IPS DF 6.9 (cell line): Measurements from ENCODE around the gene TRPV2.

Source experiments
- DNase-seq: peaks from one replicate; pipeline ENCODE4 v3.0.0-alpha.2; 2013; ENCODE audit warnings: low read depth, low spot score
- H3K27ac ChIP-seq: one replicate; pipeline ENCODE4 v1.5.1; 2013; ENCODE audit warnings: low read length, control low read depth
- H3K27me3 ChIP-seq: 2 replicates; pipeline ENCODE4 v1.6.1; 2013; ENCODE audit warnings: mild to moderate bottlenecking, low read length; ENCODE audit not compliant: control insufficient read depth, insufficient read depth
- H3K36me3 ChIP-seq: 2 replicates; pipeline ENCODE4 v1.6.1; 2013; ENCODE audit warnings: low read length; ENCODE audit not compliant: control insufficient read depth, insufficient read depth
- H3K4me1 ChIP-seq: 2 replicates; pipeline ENCODE4 v1.6.1; 2013; ENCODE audit warnings: low read length; ENCODE audit not compliant: control insufficient read depth, insufficient read depth
- H3K4me3 ChIP-seq: 2 replicates; pipeline ENCODE4 v1.5.1; 2013; ENCODE audit warnings: mild to moderate bottlenecking, low read length
- H3K9me3 ChIP-seq: 2 replicates; pipeline ENCODE4 v1.6.1; 2013; ENCODE audit warnings: low read length, inconsistent platforms; ENCODE audit not compliant: control insufficient read depth, insufficient read depth
- WGBS: extraction: QIAGEN DNeasy Blood & Tissue Kit; methylation state at CpG from one replicate; pipeline ENCODE4 v1.1.7; 2013; ENCODE audit warnings: mixed read lengths, missing lambda C conversion rate; ENCODE audit not compliant: insufficient read length, insufficient coverage; 5-methylcytosine and 5-hydroxymethylcytosine counted together

The TRPV2 gene

DNA sequence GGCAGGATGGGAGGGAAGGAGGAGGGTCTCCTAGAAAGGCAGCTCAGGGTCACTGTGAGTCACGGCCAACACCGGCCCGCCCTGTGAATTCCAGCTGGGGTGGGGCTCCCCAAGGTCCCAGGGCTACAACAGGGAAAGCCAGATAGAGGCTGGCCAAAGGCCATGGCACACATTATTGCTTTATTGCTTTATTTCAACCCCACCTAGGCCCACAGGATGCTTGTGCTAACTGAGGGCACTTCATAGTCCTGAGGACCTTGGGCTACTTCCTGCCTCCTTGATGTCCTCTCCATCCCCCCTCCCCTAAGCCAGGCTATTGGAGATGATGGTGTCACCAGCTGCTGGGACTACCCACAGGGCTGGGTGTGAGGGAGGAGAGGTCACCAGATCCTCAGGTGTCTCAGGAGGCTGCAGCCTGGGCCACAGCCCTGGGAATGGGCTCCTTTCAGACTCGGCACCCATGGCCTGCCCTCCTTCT lies 50.5 kb downstream of the TRPV2 start:
- no peak overlapping the region for H3K4me3 ChIP-seq
- DNase-seq = no peak
- H3K36me3 ChIP-seq = no peaks in the 10 kb centered on the region; the same call in 1 of the 2 replicates
- H3K27ac ChIP-seq = no peak overlapping the region
- no peaks in the 10 kb centered on the region for H3K27me3 ChIP-seq
- no CpG with 5 or more reads among the region's 4 CpGs for WGBS
- no peaks in the 10 kb centered on the region for H3K9me3 ChIP-seq
- peaks cover 8% of the 10 kb centered on the region; the same call in 1 of the 2 replicates for H3K4me1 ChIP-seq

DNA sequence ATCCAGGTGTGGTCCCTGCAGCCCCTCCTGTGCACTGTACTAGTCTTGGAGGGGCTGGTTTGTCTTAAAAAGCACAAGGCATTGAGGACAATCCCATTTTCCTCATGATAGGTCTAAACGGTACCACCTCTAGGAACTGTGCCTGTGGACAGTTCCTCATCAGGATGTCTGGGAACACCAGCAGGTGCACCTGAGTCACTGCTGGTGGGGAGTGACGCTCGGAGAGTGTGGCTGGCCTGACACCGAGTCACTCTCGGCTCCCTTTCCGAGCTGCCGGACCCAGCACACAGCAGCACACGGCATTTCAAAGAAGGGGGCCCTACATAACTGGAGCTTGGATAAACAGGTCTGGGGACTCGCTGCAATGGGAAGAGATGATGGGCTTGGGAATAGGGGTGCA lies 51.0 kb downstream of the TRPV2 start:
- Histone ChIP-seq H3K9me3 (no peaks in the 10 kb centered on the region), H3K27me3 (no peaks in the 10 kb centered on the region), H3K4me1 (peaks cover 8% of the 10 kb centered on the region; the same call in 1 of the 2 replicates), H3K4me3 (no peak overlapping the region), H3K36me3 (no peaks in the 10 kb centered on the region; the same call in 1 of the 2 replicates), H3K27ac (no peak overlapping the region)
- no CpG with 5 or more reads among the region's 9 CpGs for WGBS
- no peak for DNase-seq

DNA sequence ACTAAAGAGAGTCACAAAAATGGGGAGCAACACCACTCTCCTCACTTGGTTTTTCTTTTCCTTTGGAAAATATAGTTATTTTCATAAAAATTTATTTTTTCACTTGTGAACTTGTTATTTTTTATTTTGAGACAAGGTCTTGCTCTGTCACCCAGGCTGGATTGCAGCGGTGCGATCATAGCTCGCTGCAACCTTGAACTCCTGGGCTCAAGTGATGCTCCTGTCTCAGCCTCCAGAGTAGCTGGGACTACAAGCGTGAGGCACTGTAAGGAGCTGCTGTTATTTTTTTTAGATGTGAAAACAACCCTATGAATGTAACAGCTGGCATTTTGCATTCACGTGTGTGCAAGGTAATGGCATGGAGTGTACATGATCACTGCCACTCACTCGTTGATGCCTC lies 51.7 kb downstream of the TRPV2 start:
- DNase-seq = no peak
- WGBS = no CpG with 5 or more reads among the region's 6 CpGs
- H3K4me1 ChIP-seq = peaks cover 8% of the 10 kb centered on the region; the same call in 1 of the 2 replicates
- no peaks in the 10 kb centered on the region for H3K27me3 ChIP-seq
- H3K27ac ChIP-seq = no peak overlapping the region
- no peak overlapping the region for H3K4me3 ChIP-seq
- no peaks in the 10 kb centered on the region for H3K9me3 ChIP-seq
- H3K36me3 ChIP-seq = no peaks in the 10 kb centered on the region; the same call in 1 of the 2 replicates

DNA sequence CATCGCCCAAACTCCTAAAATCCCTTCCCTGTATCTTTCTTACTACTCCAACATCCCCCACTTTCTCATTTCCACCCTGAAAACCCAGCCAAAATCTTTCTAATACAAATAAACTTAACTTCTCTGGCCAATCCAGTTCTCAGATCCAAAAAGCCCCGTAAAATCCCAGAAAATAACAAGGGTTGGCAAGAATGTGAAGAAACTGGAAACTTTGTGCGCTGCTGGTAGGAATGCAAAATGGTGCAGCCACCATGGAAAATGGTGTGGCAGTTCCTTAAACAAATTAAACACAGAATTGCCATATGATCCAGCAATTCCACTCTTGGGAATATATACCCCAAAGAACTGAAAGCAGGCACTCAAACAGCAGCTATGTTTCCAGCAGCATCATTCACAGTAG lies 52.5 kb downstream of the TRPV2 start:
- DNase-seq = no peak
- Histone ChIP-seq H3K4me3 (no peak overlapping the region), H3K4me1 (peaks cover 8% of the 10 kb centered on the region; the same call in 1 of the 2 replicates), H3K36me3 (no peaks in the 10 kb centered on the region; the same call in 1 of the 2 replicates), H3K9me3 (no peaks in the 10 kb centered on the region), H3K27ac (no peak overlapping the region), H3K27me3 (no peaks in the 10 kb centered on the region)
- 100% methylated on average over 1 of the region's 3 CpGs for WGBS

DNA sequence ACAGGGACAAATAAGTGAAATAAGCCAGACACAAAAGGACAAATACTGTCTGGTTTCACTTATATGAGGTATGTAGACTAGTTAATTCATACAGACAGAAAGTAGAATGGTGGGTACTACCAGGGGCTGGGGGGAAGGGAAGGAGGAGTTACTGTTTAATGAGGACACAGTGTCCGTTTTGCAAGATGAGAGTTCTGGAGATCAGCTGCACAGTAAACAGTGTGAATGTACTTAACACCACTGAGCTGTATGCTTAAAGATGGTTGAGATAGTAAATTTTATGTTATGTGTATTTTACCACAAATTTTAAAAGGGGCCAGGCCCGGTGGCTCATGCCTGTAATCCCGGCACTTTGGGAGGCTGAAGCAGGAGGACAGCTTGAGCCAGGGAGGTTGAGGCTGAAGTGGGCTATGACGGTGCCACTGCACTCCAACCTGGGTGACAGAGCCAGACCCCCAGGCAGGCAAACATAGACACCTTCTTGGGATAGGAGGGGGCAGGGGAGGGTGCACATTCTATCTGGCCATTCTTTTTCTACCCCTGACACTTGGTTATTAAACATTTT lies 53.1 kb downstream of the TRPV2 start:
- no peaks in the 10 kb centered on the region for H3K9me3 ChIP-seq
- no peak for DNase-seq
- no peak overlapping the region for H3K27ac ChIP-seq
- WGBS = no CpG with 5 or more reads among the region's 4 CpGs
- no peaks in the 10 kb centered on the region; the same call in 1 of the 2 replicates for H3K36me3 ChIP-seq
- peaks cover 4% of the 10 kb centered on the region; the same call in 1 of the 2 replicates for H3K4me1 ChIP-seq
- H3K27me3 ChIP-seq = no peaks in the 10 kb centered on the region
- H3K4me3 ChIP-seq = no peak overlapping the region

DNA sequence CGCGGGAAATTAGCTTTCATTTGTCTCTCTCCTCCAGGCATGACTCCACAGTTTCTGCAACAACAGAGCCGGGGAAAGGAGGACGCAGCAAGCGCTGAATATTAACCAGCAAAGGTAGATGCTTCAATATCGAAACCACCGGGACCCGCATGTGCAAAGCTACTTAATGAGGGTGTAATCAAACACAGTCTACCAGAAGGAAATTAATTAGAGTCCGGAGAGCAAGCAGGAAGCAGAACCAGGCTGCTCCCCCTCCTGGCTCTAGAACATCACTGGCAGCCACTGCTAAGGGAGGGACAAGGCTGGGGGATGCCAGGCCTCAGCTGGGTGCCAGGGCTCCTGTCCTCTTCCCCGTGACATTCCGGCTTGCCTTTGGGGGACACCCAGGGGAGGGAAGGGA lies 54.9 kb downstream of the TRPV2 start:
- no peak for DNase-seq
- Histone ChIP-seq H3K4me3 (no peak overlapping the region), H3K9me3 (no peaks in the 10 kb centered on the region), H3K27ac (no peak overlapping the region), H3K4me1 (peaks cover 4% of the 10 kb centered on the region; the same call in 1 of the 2 replicates), H3K36me3 (no peaks in the 10 kb centered on the region; the same call in 1 of the 2 replicates), H3K27me3 (no peaks in the 10 kb centered on the region)
- WGBS = no CpG with 5 or more reads among the region's 11 CpGs

DNA sequence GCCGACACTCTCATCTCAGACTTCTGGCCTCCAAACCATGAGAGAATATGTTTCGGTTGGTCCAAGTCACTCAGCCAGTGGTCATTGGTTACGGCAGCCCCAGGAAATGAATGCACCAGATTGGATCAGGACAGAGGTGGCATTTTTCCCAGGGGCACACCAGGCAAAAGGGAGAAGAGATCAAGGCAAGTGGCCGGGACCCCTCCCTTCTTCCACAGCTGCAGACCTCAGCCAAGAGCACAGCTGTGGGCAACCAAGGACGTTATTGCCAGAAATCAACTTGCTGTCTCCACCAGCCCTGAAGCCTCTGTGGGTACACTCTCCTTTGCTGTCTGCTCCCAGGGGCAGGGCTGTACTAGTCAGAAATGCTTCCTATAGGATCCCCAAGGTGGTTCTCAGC lies 55.9 kb downstream of the TRPV2 start:
- Histone ChIP-seq H3K27me3 (no peaks in the 10 kb centered on the region), H3K4me3 (no peak overlapping the region), H3K27ac (no peak overlapping the region), H3K36me3 (no peaks in the 10 kb centered on the region; the same call in 1 of the 2 replicates), H3K9me3 (no peaks in the 10 kb centered on the region), H3K4me1 (peaks cover under 1% of the 10 kb centered on the region; the same call in 1 of the 2 replicates)
- no peak for DNase-seq
- no CpG with 5 or more reads among the region's 5 CpGs for WGBS

DNA sequence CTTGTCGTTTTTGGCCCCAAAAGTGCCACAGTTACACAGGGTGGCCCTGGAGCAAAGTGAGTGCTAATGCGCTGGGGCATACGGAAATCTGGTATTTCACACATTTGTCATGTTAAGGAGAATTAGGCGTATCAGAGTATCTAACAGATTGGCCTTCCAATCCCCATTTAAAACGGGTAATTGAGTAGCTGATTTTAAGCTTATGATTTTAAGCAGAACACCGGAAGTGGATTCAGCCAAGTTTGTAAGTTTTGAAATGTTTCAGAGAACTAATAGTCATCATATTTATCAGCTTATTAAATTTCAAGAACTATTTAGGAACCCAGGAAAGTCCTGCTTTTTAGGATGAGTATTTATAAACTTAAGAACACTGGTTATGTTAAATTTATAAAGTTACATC lies 57.2 kb downstream of the TRPV2 start:
- Histone ChIP-seq H3K27ac (no peak overlapping the region), H3K4me3 (no peak overlapping the region), H3K36me3 (no peaks in the 10 kb centered on the region; the same call in 1 of the 2 replicates), H3K4me1 (no peaks in the 10 kb centered on the region), H3K9me3 (no peaks in the 10 kb centered on the region), H3K27me3 (no peaks in the 10 kb centered on the region)
- no peak for DNase-seq
- no CpG with 5 or more reads among the region's 6 CpGs for WGBS

DNA sequence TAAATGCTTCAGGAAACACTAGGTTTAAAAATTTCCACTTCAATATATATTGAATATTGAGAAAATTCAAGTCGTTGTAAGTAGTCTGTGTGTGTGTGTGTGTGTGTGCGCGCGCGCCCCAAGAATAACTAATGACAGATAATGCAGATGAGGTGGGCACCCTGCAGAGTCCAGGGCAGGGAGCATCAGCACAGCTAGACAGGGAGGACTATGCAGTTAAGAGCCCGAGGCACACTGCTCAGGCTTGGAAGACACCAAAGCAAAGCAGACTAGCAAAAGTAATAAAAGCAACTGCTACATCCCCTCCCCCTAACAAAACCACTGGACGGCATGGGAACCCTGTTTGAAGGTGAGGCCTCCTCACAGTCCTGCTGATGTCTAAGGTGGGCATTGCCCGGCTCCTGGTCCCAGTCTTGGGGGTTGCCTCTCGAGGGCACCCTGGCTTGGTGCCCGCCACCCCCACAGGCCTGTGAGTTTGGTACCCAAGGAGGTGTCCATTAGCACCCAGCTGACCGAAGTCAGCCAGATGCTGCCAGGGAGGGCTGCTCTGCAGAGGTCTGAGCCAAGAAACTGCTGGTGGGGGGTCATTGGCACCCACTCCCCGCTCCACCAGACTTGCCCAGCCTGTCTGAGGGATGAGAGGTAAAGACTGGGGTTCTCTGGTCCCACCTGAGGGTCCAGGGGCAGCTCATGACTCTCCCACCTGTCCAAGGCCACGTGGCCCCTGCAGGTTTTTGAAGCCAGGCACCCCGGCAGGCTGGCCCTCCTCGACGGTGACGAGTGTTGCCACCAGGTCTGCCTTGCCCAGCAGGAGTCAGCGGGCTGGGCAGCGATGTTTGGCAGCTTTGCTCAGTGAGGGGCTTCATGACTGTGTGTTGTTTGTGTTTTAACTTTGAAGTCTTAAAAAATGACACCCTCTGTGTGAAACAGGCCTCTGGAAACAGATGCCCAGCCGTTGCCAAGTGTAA lies 58.0 kb downstream of the TRPV2 start:
- DNase-seq = no peak
- no peaks in the 10 kb centered on the region; the same call in 1 of the 2 replicates for H3K36me3 ChIP-seq
- H3K27ac ChIP-seq = no peak overlapping the region
- no peaks in the 10 kb centered on the region for H3K4me1 ChIP-seq
- no peaks in the 10 kb centered on the region for H3K27me3 ChIP-seq
- no peaks in the 10 kb centered on the region for H3K9me3 ChIP-seq
- H3K4me3 ChIP-seq = no peak overlapping the region
- no CpG with 5 or more reads among the region's 20 CpGs for WGBS

DNA sequence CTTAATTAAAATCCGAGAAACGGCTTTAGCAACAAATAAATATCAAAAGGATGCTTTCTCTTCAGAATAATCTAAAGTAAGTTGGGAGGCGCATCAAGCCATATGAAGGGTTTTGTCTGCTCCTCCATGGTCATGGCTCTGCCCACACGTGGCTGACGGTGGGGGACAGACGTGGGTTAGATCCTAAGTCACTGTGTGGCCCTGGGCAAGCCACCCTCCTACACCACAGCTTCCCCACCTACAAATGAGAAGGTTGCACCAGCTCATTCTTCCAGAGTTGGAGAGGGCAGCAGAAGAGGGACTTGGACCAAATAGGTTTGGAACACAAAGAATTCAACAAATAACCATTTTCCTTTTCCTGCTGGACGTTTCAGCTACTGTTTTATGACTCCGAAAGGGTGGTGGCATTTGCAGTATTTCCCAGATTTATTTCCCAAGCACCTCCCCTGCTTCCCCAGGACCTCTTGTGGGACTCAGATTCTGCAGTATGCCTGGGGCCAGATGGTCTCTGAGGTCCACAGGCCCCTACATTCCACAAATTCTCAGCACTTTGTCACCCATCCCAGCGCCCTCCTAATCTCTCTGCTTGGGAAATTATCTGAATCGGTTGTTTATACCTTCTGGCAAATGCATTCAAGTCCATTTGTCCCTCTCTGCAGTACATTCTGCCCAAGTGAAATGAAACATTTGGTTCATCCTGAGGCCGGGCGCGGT lies 58.8 kb downstream of the TRPV2 start:
- Histone ChIP-seq H3K36me3 (no peaks in the 10 kb centered on the region; the same call in 1 of the 2 replicates), H3K4me3 (no peak overlapping the region), H3K27ac (no peak overlapping the region), H3K27me3 (no peaks in the 10 kb centered on the region), H3K9me3 (no peaks in the 10 kb centered on the region), H3K4me1 (no peaks in the 10 kb centered on the region)
- no CpG with 5 or more reads among the region's 13 CpGs for WGBS
- no peak for DNase-seq
